ENCODE data around the gene RNF26.

RNF26 gene

DNA sequence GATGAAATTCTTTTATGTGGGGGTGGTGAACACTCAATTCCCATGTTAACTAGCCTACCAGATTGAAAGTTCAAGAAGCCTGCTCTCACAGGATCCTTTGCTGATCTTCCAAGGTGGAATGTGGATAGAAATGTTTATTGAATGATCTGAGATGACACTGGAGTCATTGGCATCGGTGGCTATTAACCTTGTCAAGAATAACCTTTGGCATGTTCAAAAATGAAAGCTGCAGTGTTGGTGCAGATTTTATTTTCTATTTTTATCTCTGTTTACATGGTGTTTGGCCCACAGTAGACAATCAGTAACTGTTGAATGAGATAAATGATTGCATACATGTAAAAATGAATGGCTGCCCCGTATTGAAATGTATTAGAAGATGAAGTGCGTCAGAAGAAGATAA is 36.4 kb upstream of the RNF26 start:
- TF ChIP-seq, protein P1, sequence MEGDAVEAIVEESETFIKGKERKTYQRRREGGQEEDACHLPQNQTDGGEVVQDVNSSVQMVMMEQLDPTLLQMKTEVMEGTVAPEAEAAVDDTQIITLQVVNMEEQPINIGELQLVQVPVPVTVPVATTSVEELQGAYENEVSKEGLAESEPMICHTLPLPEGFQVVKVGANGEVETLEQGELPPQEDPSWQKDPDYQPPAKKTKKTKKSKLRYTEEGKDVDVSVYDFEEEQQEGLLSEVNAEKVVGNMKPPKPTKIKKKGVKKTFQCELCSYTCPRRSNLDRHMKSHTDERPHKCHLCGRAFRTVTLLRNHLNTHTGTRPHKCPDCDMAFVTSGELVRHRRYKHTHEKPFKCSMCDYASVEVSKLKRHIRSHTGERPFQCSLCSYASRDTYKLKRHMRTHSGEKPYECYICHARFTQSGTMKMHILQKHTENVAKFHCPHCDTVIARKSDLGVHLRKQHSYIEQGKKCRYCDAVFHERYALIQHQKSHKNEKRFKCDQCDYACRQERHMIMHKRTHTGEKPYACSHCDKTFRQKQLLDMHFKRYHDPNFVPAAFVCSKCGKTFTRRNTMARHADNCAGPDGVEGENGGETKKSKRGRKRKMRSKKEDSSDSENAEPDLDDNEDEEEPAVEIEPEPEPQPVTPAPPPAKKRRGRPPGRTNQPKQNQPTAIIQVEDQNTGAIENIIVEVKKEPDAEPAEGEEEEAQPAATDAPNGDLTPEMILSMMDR (conservative IDR thresholded peaks at IDR 0.05; ENCODE audit: low read depth, low read length) = no peak
- no peak overlapping the region for H3K4me3 ChIP-seq (ENCODE audit: low read depth, low read length)
- DNase-seq (ENCODE audit: low read depth) = peak; percentile 45

DNA sequence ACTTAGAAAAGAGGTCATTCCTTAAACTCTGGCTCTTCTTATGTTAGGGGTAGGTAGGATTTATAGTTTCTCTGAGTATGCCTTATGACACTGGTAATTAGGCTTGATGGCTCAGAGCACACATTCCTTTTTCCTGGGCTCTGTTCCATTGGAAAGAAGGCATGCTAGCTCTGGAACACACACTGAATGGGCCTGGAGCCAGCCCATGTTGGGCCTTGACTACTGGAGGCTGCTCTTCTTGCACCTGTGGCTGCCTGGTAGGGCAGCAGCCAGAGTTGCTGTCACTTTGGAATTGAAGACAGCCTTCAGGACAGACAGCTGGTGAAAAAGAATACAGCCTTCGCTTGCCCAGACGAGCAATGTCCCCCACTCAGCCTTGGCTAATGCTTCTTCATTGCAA is 35.6 kb upstream of the RNF26 start:
- DNase-seq (ENCODE audit: low read depth) = no peak
- TF ChIP-seq, protein P1 (conservative IDR thresholded peaks at IDR 0.05; ENCODE audit: low read depth, low read length) = no peak
- H3K4me3 ChIP-seq (ENCODE audit: low read depth, low read length) = no peak overlapping the region

DNA sequence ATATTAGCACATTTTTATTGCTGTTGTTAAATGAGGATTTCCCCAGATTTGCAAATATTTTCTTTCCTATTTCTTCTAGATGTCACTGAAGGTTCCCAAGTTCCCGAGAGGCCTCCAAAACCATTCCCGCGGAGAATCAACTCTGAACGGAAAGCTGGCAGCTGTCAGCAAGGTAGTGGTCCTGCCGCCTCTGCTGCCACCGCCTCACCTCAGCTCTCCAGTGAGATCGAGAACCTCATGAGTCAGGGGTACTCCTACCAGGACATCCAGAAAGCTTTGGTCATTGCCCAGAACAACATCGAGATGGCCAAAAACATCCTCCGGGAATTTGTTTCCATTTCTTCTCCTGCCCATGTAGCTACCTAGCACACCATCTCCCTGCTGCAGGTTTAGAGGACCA is 34.9 kb upstream of the RNF26 start:
- TF ChIP-seq, protein P1 (conservative IDR thresholded peaks at IDR 0.05; ENCODE audit: low read depth, low read length) = no peak
- DNase-seq (ENCODE audit: low read depth) = no peak
- no peak overlapping the region for H3K4me3 ChIP-seq (ENCODE audit: low read depth, low read length)

GRCh38 chr11:119300198-119300964 is 33.9 kb upstream of the RNF26 start:
- no peak for DNase-seq (ENCODE audit: low read depth)
- no peak overlapping the region for H3K4me3 ChIP-seq (ENCODE audit: low read depth, low read length)
- TF ChIP-seq, protein P1 (conservative IDR thresholded peaks at IDR 0.05; ENCODE audit: low read depth, low read length) = no peak

DNA sequence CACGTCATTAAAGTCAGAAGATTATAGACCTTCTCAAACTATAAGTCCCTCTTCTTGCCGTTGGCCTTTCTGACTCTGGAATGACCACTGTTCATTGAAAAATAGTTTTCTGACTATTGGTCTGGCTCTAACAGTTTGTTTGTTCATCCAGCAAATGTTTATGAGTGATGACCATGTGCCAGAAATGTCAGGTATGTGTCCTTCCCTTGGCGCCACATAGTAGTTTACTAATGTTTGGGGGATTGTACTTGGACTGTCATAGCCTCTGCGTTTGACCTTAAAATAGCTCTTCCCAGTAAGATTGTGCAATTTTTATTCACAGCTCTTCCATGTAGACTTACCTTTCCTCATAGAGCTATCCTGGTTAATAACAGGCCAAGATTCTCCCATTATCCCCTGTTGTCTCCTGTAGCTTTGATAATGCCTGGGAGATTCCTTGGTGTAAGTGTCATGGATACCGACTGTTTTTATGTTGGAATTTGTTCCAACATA is 31.1 kb upstream of the RNF26 start:
- no peak overlapping the region for H3K4me3 ChIP-seq (ENCODE audit: low read depth, low read length)
- no peak for DNase-seq (ENCODE audit: low read depth)
- TF ChIP-seq, protein P1 (conservative IDR thresholded peaks at IDR 0.05; ENCODE audit: low read depth, low read length) = no peak

- TF ChIP-seq, protein P1 (conservative IDR thresholded peaks at IDR 0.05; ENCODE audit: low read depth, low read length) = no peak
- no peak overlapping the region for H3K4me3 ChIP-seq (ENCODE audit: low read depth, low read length)
- no peak for DNase-seq (ENCODE audit: low read depth)
Observed at GRCh38 chr11:119305556-119306372, 28.6 kb upstream of the RNF26 start.

Data from choroid plexus epithelial cell (primary cell).